Adrenal gland (tissue), 12 donors: ENCODE results near the gene ADGRB2. TPM values are rescaled to one million over a fixed set of nuclear protein-coding genes. Genes with fewer than 3 reads are reported as not detected.

ENCODE experiments used
- DNase-seq, 7 donors: peaks; one replicate each; pipeline ENCODE4 v3.0.0-alpha.2; 2019 to 2020
- H3K27ac ChIP-seq, 5 donors: fragments of 200-600 bp; sonication (generic) in 4 of 5; 1 replicate in 3 of 5; 2 replicates in 2 of 5; pipeline versions ENCODE4 v1.5.1 to v1.8.0; 2016 to 2020; ENCODE audit warnings: mild to moderate bottlenecking in 1 of 5
- H3K27me3 ChIP-seq: fragments of 200-600 bp; 2 replicates; pipeline ENCODE4 v1.8.0; 2021
- H3K36me3 ChIP-seq, 2 donors: fragments of 200-600 bp; replicated peaks in 1 of 2; 1 replicate in 1 of 2; 2 replicates in 1 of 2; pipeline versions ENCODE4 v1.5.1 to v1.8.0; 2018 to 2022
- H3K4me1 ChIP-seq, 2 donors: fragments of 200-600 bp; replicated peaks in 1 of 2; 1 replicate in 1 of 2; 2 replicates in 1 of 2; pipeline versions ENCODE4 v1.5.1 to v1.8.0; 2018 to 2021
- H3K4me3 ChIP-seq, 4 donors: fragments of 200-600 bp; sonication (generic) in 3 of 4; one replicate each; pipeline ENCODE4 v1.5.1; 2016 to 2018
- H3K9me3 ChIP-seq, 3 donors: fragments of 200-600 bp; sonication (generic) in 1 of 3; replicated peaks in 1 of 3; 1 replicate in 2 of 3; 2 replicates in 1 of 3; pipeline versions ENCODE4 v1.5.1 to v1.8.0; 2016 to 2021
- POLR2A ChIP-seq, 2 donors: fragments of 450-650 bp; IDR thresholded peaks; one replicate each; pipeline ENCODE4 v1.6.1; 2017; ENCODE audit warnings: antibody characterized with exemption in 2 of 2, mild to moderate bottlenecking in 2 of 2, moderate library complexity in 1 of 2
- WGBS, 4 donors: extraction: QIAGEN DNeasy Blood & Tissue Kit in 2 of 4; methylation state at CpG; one replicate each; pipeline versions ENCODE4 v1.1.5 to v1.1.7; 2013 to 2017; 5-methylcytosine and 5-hydroxymethylcytosine counted together
- intact Hi-C, 2 donors: fragments of 100-400 bp; cut with DNase I; formaldehyde crosslinking; loops; one replicate each; pipeline versions ENCODE4 v1.14.1 to v1.15.0; 2022 to 2023
- polyA plus RNA-seq, 3 donors: library from polyadenylated mRNA; stranded (reverse); fragments of 200-250 nt in 2 of 3; fragments of 350-450 nt in 1 of 3; fragmentation: Illumina TruSeq in 1 of 3; extraction: RNeasy Lipid Tissue Mini Kit (QIAGEN cat#74804) in 1 of 3; gene quantifications; one replicate each; pipeline ENCODE4 v1.2.3, GENCODE V29; 2013 to 2014
- total RNA-seq, 9 donors: library from RNA; depleted of rRNA in 4 of 9; stranded (reverse); fragments of >200 nt in 4 of 9; fragments of 120-200 nt in 1 of 9; fragmentation: NEBNext Ultra II Directional in 1 of 9; extraction: Animal tissue kit (Norgen Biotek cat#: 25700) in 1 of 9; gene quantifications; one replicate each; pipeline versions ENCODE4 v1.1.0 to v1.2.4, GENCODE V29; 2013 to 2023
- TF ChIP-seq, protein P1 (sequence below), 6 experiments: fragments of 450-650 bp in 4 of 6; fragments of 200-600 bp in 2 of 6; sonication (generic) in 1 of 6; IDR thresholded peaks; 1 replicate in 5 of 6; 2 replicates in 1 of 6; pipeline versions ENCODE4 v1.5.1 to v1.8.0; 2016 to 2021; ENCODE audit warnings: antibody characterized with exemption in 6 of 6, mild to moderate bottlenecking in 2 of 6, moderate library complexity in 1 of 6
- donor health status: healthy with polysubstance abuse.
- donor health status: Bipolar disorder and iron deficiency.
- donor health status: DM: yes; HTN: yes; CAD: no.
- donor health status: DM: no; HTN: no; CAD: no.
- donor health status: DM: no; HTN: no; CAD: no.
- donor health status: DM: yes; HTN: yes; CAD: no.

The ADGRB2 gene
- total and polyA plus RNA-seq, 12 donors: 1.8 to 57.3 (median 5.1) TPM

DNA sequence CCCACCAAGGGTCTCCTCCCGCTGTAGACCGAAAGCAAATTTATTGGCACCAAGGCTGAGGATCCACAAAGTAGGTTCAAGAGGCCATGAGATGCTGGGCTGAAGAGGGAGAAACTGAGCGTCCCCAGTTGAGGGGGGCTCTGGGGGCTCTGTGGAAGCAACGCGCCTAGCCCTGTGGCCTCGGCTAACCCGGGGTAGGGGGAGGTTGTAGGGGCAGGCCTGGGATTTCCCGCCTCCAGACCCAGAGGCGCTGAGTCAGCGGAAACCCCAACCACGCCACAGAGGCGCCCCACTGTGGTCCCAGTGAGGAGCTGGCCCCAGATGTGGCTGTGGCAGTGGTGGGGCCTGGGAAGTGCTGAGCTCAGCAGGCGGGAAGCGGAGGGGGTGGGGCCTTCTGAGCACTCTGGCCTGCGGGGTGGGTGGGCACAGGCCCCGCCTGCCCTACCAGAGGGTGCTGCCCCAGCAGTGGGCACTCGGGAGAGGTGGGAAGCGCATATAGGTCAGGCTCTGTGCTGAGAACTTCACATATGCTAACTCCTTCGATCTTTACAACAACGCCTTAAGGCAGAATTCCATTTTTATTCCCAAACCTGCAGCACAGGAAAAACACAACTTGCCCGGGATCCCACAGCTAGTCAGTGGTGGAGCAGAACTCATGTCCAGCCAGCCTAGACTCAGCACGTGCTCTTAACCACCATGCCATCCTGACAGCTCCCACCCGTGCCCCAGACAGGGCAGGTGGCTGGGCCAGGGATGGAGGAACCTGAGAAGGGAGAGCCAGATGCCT lies 58.9 kb downstream of the ADGRB2 start:
- H3K27me3 ChIP-seq: no peaks in the 10 kb centered on the region
- intact Hi-C loops: no loop called here
- peak in 1 of 7 donors; percentile 13 for DNase-seq
- H3K4me1 ChIP-seq: peaks cover 14 to 20% of the 10 kb centered on the region in 2 donors
- peak overlapping the region in 2 of 5 donors; percentile 81 to 87 for H3K27ac ChIP-seq
- no peaks in the 10 kb centered on the region for H3K9me3 ChIP-seq
- TF ChIP-seq POLR2A (IDR thresholded peaks at IDR 0.05): no peak
- TF ChIP-seq, protein P1, sequence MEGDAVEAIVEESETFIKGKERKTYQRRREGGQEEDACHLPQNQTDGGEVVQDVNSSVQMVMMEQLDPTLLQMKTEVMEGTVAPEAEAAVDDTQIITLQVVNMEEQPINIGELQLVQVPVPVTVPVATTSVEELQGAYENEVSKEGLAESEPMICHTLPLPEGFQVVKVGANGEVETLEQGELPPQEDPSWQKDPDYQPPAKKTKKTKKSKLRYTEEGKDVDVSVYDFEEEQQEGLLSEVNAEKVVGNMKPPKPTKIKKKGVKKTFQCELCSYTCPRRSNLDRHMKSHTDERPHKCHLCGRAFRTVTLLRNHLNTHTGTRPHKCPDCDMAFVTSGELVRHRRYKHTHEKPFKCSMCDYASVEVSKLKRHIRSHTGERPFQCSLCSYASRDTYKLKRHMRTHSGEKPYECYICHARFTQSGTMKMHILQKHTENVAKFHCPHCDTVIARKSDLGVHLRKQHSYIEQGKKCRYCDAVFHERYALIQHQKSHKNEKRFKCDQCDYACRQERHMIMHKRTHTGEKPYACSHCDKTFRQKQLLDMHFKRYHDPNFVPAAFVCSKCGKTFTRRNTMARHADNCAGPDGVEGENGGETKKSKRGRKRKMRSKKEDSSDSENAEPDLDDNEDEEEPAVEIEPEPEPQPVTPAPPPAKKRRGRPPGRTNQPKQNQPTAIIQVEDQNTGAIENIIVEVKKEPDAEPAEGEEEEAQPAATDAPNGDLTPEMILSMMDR (IDR thresholded peaks at IDR 0.05): peak in 1 of 6 experiments; percentile 18
- no peaks in the 10 kb centered on the region for H3K36me3 ChIP-seq
- 54 to 73% (median 62%) methylated on average over 6 to 23 of the region's 23 CpGs for WGBS, 4 donors
- H3K4me3 ChIP-seq: no peak overlapping the region

DNA sequence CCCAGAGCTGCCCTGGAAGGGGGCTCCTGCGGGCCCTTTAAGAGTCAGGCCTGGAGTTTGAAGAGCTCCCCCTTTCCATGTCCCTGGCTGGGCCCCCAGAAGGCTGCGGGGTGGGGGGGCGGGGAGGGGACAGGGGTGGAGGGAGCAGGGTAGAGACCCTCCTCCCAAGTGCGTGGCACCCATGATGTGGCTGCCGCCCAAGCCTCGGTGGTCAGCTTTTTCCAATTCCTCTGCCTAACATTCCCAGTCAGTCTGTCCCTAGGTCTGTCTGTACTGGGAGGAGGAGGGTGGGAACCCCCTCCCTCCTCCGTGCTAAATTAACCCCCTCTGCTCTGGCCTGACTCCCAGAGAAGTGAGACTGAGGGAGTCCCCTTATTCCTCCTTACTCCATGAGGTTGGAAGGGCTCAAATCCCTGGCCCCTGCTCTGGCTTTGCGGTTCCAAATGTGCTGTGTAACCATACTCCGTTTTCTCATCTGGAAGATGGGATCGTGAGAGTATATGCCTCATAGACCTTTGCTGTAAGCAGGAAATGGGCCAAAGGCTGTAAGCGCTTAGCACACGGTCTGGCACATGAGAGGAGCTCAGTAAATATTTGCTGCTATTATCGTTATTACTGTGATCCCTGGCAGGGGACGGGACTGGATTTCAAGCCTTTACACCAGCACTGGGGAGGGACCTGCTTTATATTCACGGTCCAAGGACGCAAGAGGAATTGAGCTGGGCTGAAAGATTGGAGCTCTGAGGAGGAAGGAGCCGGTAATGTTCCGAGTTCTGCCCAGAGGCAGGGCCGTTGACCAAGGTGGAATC lies 59.7 kb downstream of the ADGRB2 start:
- Histone ChIP-seq H3K27ac (peak overlapping the region in 3 of 5 donors; percentile 34 to 87 (median 81)), H3K4me1 (peaks cover 16 to 25% of the 10 kb centered on the region in 2 donors), H3K36me3 (no peaks in the 10 kb centered on the region), H3K9me3 (no peaks in the 10 kb centered on the region), H3K27me3 (no peaks in the 10 kb centered on the region), H3K4me3 (peak overlapping the region in 1 of 4 donors; percentile 43)
- intact Hi-C loops: no loop called here
- whole genome bisulfite sequencing, 4 donors: 36 to 61% (median 38%) methylated on average over 13 to 19 of the region's 19 CpGs
- peak in 1 of 7 donors; percentile 7 for DNase-seq
- TF ChIP-seq POLR2A (IDR thresholded peaks at IDR 0.05): no peak
- TF ChIP-seq, protein P1 (IDR thresholded peaks at IDR 0.05): no peak

DNA sequence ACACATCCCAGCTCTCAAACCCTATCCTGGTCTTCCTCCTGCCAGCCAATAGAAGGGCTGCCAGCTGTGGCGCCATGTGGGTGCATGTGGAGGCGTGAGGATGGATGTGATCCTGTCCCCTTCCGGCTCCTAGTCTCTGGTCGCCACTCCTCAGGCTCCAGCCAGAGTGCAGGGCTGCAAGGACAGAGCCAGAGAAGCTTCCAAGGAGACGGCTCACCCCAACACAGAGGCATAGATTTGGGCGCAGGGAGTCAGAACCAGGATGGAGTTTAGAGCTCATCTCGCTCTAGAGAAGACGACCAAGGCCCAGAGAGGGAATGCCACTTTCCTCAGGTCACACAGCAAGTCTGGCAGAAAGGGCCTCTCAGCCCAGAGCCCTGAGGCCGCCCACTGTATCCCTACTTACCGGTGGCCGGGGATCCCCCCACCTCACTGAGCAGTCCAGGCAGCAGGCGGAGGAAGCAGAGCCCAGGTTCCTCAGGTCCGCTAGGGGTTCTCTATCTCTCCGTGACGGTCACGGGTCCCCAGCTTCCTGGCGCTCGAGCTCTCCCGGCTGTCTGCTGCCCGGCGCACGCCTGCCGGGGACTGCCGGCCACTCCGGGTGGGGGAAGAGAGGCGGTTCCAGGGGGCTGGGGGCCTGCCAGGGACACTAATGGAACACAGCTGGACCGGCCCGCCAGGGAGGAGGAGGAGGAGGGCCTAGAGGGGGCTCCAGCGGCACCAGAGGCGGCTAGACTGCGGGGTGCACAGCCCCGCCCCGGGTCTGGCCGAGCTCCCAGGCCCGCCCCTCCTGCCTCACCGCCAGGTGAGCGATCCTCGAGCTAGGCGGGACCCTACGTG lies 60.5 kb downstream of the ADGRB2 start, which contains the start of gene COL16A1:
TSS of gene COL16A1 (minus strand) at position 587 of the 840 bp plus-strand sequence. CDS start 1,824 bp downstream, outside the sequence.
- peak in 6 of 7 donors; percentile 26 to 71 (median 45) for DNase-seq
- Histone ChIP-seq H3K9me3 (no peaks in the 10 kb centered on the region), H3K36me3 (no peaks in the 10 kb centered on the region), H3K4me1 (peaks cover 16 to 25% of the 10 kb centered on the region in 2 donors), H3K27ac (peak within 1 kb of the TSS in 3 of 5 donors; percentile 34 to 87 (median 81)), H3K27me3 (no peaks in the 10 kb centered on the region), H3K4me3 (peak within 1 kb of the TSS in 1 of 4 donors; percentile 43)
- 36 to 50% (median 39%) methylated on average over 16 to 40 of the region's 40 CpGs for WGBS, 4 donors
- TF ChIP-seq POLR2A (IDR thresholded peaks at IDR 0.05): no peak
- TF ChIP-seq, protein P1 (IDR thresholded peaks at IDR 0.05): no peak
- intact Hi-C loops: no loop called here
